GM18499 (cell line): ENCODE data around the gene FBXL14.

Experiments
- ATAC-seq: cut with Tn5 transposase; IDR thresholded peaks from one replicate; pipeline ENCODE4 v1.9.1; 2021; ENCODE audit warnings: moderate number of reproducible peaks; ENCODE audit not compliant: insufficient read depth, unreplicated experiment

The FBXL14 gene

GRCh38 chr12:1595690-1596347, 1.4 kb upstream of the FBXL14 start:
- ATAC-seq: no peak

DNA sequence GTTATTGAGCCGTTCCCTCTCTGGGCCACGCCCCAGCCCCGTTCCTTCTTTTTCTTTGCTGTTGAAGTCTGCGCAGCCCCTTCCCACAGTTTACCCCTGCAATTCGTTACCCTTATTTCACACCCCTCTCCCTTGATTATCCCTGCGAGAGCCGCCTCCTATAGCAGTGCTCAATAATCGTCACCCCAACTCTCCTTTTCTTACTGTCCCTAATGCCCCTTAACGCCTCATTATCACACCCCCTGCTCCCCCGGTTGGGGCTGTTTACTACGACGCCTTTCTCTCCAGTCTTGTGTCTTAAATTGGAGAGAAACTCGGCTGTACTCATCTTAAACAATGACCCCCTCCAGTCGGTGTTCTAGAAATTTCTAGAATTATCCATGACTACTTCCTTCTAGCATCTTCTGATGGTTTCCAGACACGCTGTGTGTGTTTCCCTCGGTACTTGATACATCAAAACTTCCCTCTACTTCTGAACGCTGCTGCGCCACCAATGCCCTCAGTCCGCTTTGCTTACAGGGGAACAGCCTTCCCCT, 713 bp upstream of the FBXL14 start:
- no peak for ATAC-seq

GRCh38 chr12:1594006-1594260, 448 bp downstream of the FBXL14 start:
- no peak for ATAC-seq

GRCh38 chr12:1593174-1594005, 991 bp downstream of the FBXL14 start:
- ATAC-seq: no peak

- no peak for ATAC-seq
Measured at GRCh38 chr12:1592444-1593173, 1.8 kb downstream of the FBXL14 start.

DNA sequence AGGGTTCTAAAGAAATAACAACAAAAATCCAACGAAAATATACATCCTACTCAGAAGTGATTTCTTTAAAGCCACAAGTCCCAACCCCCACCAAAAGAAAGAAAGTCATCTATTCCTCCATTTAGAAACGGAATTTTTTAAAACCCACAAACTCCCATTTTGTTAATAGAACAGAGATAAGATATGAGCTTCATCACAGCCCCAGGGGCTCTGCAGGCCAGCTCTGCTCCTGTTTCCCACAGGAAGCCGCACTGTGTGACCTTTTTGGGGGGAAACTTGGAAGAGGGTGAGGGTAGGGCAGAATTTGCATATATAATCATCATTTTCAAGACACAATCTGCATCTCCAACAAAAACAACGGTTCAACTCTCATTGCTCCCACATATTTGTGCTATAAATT, 2.8 kb downstream of the FBXL14 start:
- no peak for ATAC-seq

DNA sequence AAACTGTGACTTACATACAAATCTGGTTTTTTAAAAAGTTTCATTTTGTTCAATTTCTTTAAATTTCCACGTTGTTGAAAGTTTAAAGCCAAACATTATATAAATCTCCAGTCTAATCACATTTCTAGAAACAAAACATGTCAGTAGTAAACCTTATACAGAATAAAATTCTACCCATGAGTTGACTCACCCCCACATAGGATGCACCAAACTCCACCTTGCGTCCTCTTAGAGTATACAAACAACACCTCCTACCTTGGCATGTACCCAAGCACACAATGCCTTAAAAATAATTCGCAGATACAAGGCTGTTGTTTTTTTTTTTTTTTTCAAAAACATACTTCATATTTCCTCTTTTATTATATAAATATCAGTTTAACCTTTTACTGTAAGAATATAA, 3.3 kb downstream of the FBXL14 start:
- no peak for ATAC-seq

DNA sequence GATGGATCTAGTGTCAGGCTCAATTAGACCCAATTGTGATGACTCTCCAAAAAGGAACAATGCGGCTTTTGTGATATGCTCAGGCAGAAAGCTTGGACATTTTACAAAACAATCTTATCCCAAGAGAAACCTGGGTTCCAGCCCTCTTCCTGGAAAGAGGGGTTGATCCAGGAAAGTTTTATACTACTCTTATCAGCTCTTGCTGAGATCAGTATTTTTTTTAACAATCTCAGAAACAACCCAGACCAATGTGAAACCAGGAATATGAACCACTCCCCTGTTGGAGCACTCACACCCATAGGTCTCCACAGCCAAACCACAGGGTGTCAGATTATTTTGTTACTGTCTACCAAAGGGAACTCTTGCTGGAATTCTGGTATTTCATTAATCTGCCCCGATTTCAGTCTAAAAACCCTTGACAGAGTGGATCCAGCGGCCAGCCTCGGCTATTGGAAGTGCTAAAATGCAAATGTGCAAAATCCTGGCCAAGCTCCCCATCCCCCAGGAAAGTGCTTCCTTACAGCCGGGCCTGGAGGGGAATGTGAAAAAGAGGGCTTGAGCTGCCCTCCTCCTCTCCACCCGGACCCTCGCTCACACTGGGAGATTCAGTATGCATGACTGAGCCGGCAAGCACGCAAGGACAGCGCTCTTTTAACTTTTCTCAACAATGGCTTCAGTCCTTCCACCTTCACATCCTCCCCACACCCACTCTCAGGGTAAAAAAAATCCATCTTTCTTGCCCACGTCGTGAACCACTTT, 4.0 kb downstream of the FBXL14 start:
- ATAC-seq: no peak

GRCh38 chr12:1588575-1588947, 5.8 kb downstream of the FBXL14 start:
- ATAC-seq: no peak

DNA sequence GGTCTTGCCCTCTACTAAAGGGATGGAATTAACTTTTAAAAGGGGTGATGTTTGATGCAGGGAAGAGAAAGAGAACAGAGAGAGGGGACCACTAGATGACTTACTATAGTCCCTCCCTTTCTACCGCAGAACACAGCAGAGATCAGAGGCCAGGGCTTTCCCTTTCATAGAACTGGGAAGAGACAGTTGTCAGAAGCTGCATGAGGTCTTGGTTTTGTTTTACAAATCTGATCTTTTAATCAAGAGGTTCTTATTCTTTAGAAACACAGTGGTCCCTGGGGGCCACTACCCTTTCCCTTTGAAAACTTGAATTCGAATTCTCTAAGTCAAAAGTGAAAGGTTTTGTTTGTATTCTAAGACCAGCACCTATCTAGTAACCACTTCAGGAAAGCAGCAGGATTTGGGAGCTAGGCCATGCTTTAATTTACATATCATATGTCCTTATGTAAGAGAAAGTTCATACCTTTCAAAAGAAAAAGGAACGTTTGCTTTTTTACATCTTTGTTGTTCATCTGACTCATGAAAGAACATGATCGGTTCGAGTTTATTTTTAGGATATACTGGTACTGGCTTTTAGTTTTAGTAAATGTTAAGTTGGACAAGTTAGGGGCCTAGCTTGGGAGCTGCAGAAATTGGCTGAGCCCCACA, 6.3 kb downstream of the FBXL14 start:
- no peak for ATAC-seq

DNA sequence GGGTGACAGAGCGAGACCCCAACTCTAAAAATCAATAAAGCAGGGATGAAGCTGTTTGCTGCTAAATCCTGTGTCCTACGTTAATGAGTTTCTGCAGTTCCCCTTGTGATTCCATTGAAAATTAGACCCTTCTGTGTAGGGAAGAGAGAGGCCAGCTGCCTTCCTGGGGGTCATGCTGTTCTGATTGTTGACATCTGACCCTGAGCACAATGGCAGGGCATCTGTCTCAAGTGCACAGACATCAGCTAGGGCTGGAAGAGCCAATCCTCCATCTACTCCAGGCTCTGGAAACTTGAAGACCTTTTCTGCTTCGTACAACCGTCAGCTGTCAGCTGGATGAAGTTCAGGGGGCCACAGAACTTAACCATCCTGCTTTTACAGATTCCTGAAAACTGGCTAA, 10.1 kb downstream of the FBXL14 start:
- no peak for ATAC-seq

DNA sequence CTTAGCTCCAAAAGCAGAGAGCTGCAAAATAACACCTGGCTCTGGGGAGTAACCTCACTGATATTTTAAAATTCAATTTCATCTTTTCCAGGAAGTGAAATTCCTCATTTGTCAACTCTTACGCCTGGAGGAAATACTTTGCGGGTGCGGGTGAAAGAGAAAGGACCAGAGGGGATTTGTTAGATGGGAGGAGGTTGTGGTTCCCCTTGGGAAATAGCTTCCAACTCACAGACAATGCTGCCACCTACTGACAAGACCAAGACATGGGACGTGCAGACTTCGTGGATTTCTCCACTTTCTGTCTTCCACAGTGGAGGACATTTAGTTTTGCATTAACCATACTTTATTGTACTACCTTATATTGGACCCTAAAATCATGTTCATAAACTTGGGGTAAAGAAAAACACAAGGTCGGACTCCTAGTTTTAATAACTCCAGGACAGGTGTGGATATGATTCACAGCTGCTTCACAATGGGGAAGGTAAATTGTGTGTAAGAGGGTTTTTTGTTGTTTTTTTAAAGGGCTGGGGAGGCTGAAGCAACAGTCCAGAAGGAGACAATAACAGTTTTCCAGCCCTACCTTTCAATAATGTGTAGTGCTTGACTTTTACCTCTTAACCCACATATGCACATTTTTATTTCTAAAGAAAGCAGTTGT, 10.8 kb downstream of the FBXL14 start:
- ATAC-seq: no peak

DNA sequence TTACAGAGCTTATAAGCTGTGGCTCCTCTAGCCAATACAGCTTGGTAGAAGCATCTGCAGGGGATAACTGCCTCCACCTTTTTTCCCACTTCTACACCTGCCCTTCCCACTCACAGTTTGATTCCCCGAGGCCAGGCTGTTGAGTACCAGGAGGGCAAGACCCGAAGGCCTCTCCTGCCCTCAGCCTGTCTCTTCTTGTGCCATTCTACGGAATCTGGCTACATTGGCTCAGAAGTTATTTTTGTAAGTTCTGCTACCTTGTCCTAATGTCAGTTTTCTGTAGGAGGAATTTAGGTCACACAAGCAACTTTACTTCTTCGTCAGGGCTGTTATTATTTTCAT, 11.7 kb downstream of the FBXL14 start:
- no peak for ATAC-seq

DNA sequence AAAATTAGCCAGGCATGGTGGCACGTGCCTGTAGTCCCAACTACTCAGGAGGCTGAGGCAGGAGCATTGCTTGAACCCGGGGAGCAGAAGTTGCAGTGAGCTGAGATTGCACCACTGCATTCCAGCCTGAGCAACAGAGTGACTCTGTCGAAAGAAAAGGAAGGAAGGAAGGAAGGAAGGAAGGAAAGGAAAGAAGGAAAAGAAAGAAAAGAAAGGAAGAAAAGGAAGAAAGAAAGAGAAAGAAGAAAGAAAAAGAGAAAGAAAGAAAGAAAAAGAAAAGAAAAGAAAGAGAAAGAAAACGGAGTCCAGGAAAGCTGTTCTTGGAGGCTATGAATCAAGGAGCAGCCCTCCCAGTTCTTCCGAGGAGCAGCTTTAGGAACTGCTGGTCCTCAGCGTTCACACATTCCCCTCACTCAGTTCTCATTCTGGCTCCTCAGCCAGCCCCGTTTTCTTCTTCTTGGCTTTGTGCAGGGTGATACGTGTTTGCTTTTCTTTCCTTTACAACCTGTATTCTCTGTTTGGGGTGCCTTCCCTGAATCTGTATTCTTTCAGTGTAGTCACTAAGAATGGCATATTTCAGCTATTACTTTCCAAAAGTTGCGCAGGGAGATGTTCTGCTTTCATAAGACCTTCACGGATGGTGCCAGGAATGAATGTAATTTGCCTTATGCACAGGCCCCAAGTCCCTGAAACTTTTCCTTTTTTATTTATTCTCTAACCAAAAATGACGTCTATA, 12.2 kb downstream of the FBXL14 start:
- ATAC-seq: no peak

DNA sequence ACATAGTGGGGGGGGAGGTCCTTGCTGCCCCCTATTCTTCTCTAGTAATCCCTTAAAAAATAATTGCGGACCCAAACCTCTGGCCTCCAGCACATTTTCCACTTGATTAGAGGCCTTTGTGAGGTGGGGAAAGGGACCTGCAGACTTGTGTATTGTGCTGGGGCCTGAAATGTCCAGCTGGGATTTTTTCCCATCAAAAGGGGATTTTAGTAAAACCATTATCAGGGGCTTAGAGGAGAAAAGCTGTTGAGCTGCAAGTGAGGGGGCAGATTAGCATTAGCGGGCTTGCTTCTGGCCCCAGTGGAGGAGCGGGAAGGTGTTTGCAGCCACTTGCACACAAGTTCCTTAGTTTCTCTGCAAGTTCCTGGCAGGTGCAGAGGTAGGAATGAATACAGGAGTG, 13.9 kb downstream of the FBXL14 start:
- no peak for ATAC-seq

DNA sequence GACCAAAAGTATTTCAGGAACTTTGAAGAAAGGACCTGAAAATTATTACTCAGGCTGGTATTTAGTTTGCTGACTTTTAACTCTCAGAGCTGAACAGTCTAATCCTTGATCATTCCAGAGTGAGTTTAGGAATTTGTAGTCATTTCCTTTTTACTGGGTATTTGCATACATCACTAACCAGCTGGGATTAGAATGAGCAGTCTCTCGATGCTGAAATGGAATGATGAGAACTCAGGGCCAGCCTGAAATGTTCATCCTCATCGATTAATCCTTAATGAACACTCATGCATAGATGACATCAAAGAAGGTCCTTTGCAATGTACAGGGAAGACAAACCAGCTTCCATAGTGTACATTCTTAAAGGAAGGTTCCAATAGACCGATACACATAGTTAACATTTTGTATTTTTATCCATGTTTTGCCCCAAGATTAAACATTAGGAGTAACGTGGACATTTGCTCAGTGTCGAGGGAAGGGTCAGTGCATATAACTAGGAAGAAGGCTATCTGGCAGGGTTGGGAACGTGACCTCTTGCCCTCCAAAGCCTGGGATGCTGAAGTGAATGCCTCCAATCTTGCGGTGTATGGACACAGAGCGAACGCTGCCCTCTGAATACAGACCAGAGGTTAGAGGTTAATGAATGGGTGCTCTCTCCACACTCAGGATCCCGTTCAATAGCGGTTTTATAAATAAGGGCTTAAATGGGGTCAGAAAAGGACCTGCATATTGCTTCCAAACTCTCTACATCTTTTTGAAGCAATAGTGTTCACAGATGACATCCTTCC, 14.5 kb downstream of the FBXL14 start:
- ATAC-seq: no peak

DNA sequence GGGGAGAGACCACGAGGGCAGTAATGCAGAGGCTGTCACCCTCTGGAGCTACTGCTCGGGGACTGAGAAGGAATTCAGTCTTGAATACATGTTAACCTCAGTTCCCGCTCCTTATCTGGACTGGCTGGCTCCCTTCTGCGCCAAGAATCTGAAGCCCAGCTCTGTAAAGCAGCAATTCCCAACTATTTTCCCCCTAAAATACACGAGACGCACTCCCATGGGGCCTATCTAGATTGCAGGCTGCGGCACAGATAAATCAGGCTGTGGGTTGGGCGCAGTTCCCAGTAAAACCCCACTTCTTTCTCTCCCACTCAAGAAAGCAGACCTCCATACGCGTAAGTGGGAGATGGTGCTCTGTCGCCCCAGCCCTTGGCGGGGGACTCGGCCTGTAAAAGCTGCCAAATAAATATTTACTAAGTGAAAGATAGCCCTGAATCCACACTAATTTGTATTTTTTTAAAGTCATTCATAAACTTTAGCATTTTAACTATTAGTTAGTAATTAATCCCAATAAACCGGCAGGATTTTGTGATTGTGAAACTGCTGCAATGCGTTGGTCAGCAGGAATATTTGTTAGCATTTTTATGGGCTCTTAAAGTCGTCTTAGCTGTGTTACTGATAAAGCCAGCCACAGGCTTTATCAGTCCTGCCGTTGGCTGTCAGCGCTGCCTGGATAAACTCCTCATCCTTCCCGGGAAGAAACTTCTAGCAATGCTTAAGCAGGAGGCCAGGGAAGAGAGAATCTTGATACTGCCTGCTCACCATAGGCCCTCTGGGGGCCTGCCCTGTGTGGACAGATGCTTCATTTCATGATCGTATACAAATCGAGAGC, 17.8 kb downstream of the FBXL14 start:
- no peak for ATAC-seq
